ENCODE results near the gene ESYT3. TPM values are rescaled to one million over a fixed set of nuclear protein-coding genes. Genes with fewer than 3 reads are reported as not detected.

The ESYT3 gene
- total and polyA plus RNA-seq, 2 donors = 0.09 to 0.27 TPM

DNA sequence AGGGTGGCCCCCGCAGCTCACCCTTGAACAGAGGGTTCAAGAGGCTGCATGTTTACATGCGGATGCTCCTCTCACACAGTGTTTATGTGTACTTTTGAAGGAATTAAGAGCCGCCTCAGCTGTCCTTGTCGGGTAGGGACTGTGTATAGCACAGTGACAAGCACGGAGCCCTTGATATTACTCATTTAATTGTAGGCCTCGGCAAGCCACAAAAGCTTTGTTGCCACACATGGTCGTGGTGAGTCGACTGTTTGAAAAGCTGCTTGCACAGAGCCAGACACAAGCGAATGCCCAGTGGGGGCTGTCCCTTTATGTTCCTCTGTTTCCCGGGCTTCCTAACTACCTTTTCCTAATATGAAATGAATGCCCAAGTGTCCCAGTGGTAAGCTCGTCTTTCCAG, 4.5 kb downstream of the ESYT3 start:
- Histone ChIP-seq H3K36me3 (ENCODE audit: control insufficient read depth in 2 of 2, insufficient read depth in 2 of 2, low read length in 1 of 2) (no peaks in the 10 kb centered on the region), H3K27ac (ENCODE audit: low read depth in 1 of 2, low read length in 1 of 2) (no peak overlapping the region), H3K4me3 (ENCODE audit: low read length in 2 of 2) (no peak overlapping the region), H3K27me3 (ENCODE audit: control insufficient read depth in 2 of 2, insufficient read depth in 1 of 2, low read length in 1 of 2) (peaks cover 26 to 42% of the 10 kb centered on the region in 2 donors), H3K9me3 (ENCODE audit: control insufficient read depth in 2 of 2, insufficient read depth in 1 of 2, low read length in 1 of 2) (peaks cover 0 to 3% of the 10 kb centered on the region in 2 donors), H3K4me1 (ENCODE audit: control insufficient read depth in 2 of 2, insufficient read depth in 2 of 2, low read length in 2 of 2) (peaks cover 7 to 14% of the 10 kb centered on the region in 2 donors)
- WGBS = 92% methylated on average over 11 of the region's 11 CpGs
- no peak for DNase-seq (ENCODE audit: low read depth in 6 of 9, low spot score in 9 of 9)

DNA sequence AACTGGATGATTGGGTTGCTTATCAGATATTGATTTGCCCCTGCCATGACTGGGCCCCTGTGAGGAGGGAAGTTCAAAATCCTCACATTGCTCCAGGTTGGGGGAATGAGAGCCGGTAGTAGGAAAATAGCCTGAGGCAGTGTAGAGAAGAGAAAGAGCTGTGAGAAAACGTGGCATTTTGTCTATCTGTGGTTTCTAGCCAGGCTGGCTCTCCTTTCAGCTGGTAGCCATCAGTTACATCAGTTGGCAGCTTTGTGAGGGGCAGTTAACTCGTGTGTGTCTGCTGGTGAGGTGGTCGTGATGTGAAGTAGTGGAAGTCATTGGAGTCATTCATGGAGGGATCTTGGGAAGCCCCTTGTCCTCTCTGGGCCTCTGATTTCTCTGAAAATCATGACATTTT, 5.2 kb downstream of the ESYT3 start:
- WGBS = 89% methylated on average over 4 of the region's 4 CpGs
- Histone ChIP-seq H3K9me3 (ENCODE audit: control insufficient read depth in 2 of 2, insufficient read depth in 1 of 2, low read length in 1 of 2) (no peaks in the 10 kb centered on the region), H3K27me3 (ENCODE audit: control insufficient read depth in 2 of 2, insufficient read depth in 1 of 2, low read length in 1 of 2) (peaks cover 19 to 34% of the 10 kb centered on the region in 2 donors), H3K27ac (ENCODE audit: low read depth in 1 of 2, low read length in 1 of 2) (no peak overlapping the region), H3K4me3 (ENCODE audit: low read length in 2 of 2) (no peak overlapping the region), H3K4me1 (ENCODE audit: control insufficient read depth in 2 of 2, insufficient read depth in 2 of 2, low read length in 2 of 2) (peaks cover 6 to 8% of the 10 kb centered on the region in 2 donors), H3K36me3 (ENCODE audit: control insufficient read depth in 2 of 2, insufficient read depth in 2 of 2, low read length in 1 of 2) (no peaks in the 10 kb centered on the region)
- no peak for DNase-seq (ENCODE audit: low read depth in 6 of 9, low spot score in 9 of 9)

DNA sequence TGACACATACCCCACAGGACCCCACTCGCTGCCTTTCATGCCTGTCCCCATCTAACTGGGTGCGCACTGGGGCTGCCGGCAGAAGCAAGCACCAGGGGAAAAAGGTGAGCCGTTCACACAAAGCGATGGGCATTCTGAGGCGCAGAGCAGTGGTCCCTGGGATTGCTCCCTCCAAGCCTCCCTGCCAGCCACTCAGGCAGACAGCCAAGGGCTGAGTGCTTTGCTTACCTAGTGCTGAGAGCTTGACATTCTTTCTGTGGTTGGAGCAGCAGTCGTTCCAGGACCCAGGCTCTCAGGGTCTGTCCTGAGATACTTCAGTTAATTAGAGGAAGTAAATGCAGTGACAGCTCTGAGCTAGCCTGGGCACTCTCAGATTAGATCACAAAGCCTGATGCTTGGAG, 5.7 kb downstream of the ESYT3 start:
- Histone ChIP-seq H3K4me1 (ENCODE audit: control insufficient read depth in 2 of 2, insufficient read depth in 2 of 2, low read length in 2 of 2) (peaks cover under 1 to 4% of the 10 kb centered on the region in 2 donors), H3K4me3 (ENCODE audit: low read length in 2 of 2) (no peak overlapping the region), H3K36me3 (ENCODE audit: control insufficient read depth in 2 of 2, insufficient read depth in 2 of 2, low read length in 1 of 2) (no peaks in the 10 kb centered on the region), H3K27me3 (ENCODE audit: control insufficient read depth in 2 of 2, insufficient read depth in 1 of 2, low read length in 1 of 2) (peaks cover 14 to 30% of the 10 kb centered on the region in 2 donors), H3K9me3 (ENCODE audit: control insufficient read depth in 2 of 2, insufficient read depth in 1 of 2, low read length in 1 of 2) (no peaks in the 10 kb centered on the region), H3K27ac (ENCODE audit: low read depth in 1 of 2, low read length in 1 of 2) (no peak overlapping the region)
- 85% methylated on average over 7 of the region's 7 CpGs for WGBS
- DNase-seq (ENCODE audit: low read depth in 6 of 9, low spot score in 9 of 9) = no peak

DNA sequence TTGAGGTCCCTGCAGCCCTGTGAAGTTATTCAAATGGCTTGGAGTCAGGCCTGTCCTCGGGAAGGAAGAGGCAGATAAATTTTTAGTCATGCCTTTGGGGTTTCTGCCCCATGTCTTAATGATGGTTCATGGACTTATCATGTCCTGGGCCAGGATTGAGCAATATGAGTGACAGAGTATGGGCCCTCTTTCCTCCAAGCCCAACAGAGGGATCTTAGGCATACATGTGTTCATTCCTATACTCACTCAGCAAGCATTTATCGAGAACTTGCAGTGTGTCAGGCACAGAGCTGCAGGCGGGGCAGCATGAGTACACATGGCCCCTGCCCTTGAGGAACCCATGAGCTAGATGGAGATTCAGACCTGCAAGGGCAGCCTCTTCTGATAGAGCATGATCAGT, 6.2 kb downstream of the ESYT3 start:
- DNase-seq (ENCODE audit: low read depth in 6 of 9, low spot score in 9 of 9) = no peak
- 96% methylated on average over 3 of the region's 3 CpGs for WGBS
- H3K4me3 ChIP-seq (ENCODE audit: low read length in 2 of 2) = no peak overlapping the region
- no peaks in the 10 kb centered on the region for H3K4me1 ChIP-seq (ENCODE audit: control insufficient read depth in 2 of 2, insufficient read depth in 2 of 2, low read length in 2 of 2)
- H3K27ac ChIP-seq (ENCODE audit: low read depth in 1 of 2, low read length in 1 of 2) = no peak overlapping the region
- peaks cover 10 to 25% of the 10 kb centered on the region in 2 donors for H3K27me3 ChIP-seq (ENCODE audit: control insufficient read depth in 2 of 2, insufficient read depth in 1 of 2, low read length in 1 of 2)
- no peaks in the 10 kb centered on the region for H3K36me3 ChIP-seq (ENCODE audit: control insufficient read depth in 2 of 2, insufficient read depth in 2 of 2, low read length in 1 of 2)
- H3K9me3 ChIP-seq (ENCODE audit: control insufficient read depth in 2 of 2, insufficient read depth in 1 of 2, low read length in 1 of 2) = no peaks in the 10 kb centered on the region

DNA sequence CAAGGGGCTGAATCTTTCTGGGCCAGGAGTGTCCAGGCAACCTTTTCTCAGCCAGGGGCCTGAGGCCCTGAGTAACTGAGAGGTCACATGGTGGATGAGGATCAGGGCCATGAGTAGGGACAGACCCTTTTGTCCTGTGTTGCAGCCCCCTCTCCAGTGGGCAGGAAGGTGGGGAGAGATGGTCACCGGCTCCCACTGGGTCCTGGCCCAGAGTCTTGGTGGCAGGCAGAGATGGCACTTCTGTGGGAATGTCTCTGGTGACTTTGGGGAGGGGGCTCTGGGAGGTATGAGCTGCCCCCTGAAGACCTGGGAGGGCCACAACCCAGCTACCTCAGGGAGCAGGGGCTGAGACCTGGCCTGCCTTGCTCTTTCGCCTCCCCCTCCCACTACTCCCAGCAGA, 6.8 kb downstream of the ESYT3 start:
- no peaks in the 10 kb centered on the region for H3K4me1 ChIP-seq (ENCODE audit: control insufficient read depth in 2 of 2, insufficient read depth in 2 of 2, low read length in 2 of 2)
- no peaks in the 10 kb centered on the region for H3K9me3 ChIP-seq (ENCODE audit: control insufficient read depth in 2 of 2, insufficient read depth in 1 of 2, low read length in 1 of 2)
- DNase-seq (ENCODE audit: low read depth in 6 of 9, low spot score in 9 of 9) = no peak
- H3K27me3 ChIP-seq (ENCODE audit: control insufficient read depth in 2 of 2, insufficient read depth in 1 of 2, low read length in 1 of 2) = peaks cover 4 to 18% of the 10 kb centered on the region in 2 donors
- no peak overlapping the region for H3K4me3 ChIP-seq (ENCODE audit: low read length in 2 of 2)
- no peaks in the 10 kb centered on the region for H3K36me3 ChIP-seq (ENCODE audit: control insufficient read depth in 2 of 2, insufficient read depth in 2 of 2, low read length in 1 of 2)
- H3K27ac ChIP-seq (ENCODE audit: low read depth in 1 of 2, low read length in 1 of 2) = no peak overlapping the region
- 100% methylated on average over 2 of the region's 2 CpGs for WGBS

DNA sequence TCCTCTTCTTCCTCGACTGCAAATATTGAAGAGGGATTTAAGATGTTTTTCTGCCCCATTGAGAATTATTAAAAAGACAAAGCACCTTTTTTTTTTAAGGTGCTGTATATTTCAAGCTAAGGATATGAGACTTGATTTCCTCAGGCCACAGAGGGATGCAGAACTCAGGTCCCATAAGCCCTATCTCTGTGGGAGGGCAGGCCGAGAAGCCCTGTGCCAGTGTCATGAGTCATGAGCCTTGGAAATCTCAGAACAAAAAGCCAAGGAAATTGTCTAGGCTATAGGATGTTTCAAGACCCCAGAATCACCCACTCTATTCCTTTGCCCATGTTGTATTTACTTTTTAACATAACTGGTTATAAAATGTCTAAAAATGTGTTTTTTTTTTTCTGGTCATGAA, 7.3 kb downstream of the ESYT3 start:
- H3K4me1 ChIP-seq (ENCODE audit: control insufficient read depth in 2 of 2, insufficient read depth in 2 of 2, low read length in 2 of 2) = no peaks in the 10 kb centered on the region
- WGBS = 87% methylated on average over 2 of the region's 2 CpGs
- no peak for DNase-seq (ENCODE audit: low read depth in 6 of 9, low spot score in 9 of 9)
- H3K36me3 ChIP-seq (ENCODE audit: control insufficient read depth in 2 of 2, insufficient read depth in 2 of 2, low read length in 1 of 2) = no peaks in the 10 kb centered on the region
- H3K9me3 ChIP-seq (ENCODE audit: control insufficient read depth in 2 of 2, insufficient read depth in 1 of 2, low read length in 1 of 2) = no peaks in the 10 kb centered on the region
- no peak overlapping the region for H3K4me3 ChIP-seq (ENCODE audit: low read length in 2 of 2)
- no peak overlapping the region for H3K27ac ChIP-seq (ENCODE audit: low read depth in 1 of 2, low read length in 1 of 2)
- H3K27me3 ChIP-seq (ENCODE audit: control insufficient read depth in 2 of 2, insufficient read depth in 1 of 2, low read length in 1 of 2) = peaks cover 0 to 13% of the 10 kb centered on the region in 2 donors

DNA sequence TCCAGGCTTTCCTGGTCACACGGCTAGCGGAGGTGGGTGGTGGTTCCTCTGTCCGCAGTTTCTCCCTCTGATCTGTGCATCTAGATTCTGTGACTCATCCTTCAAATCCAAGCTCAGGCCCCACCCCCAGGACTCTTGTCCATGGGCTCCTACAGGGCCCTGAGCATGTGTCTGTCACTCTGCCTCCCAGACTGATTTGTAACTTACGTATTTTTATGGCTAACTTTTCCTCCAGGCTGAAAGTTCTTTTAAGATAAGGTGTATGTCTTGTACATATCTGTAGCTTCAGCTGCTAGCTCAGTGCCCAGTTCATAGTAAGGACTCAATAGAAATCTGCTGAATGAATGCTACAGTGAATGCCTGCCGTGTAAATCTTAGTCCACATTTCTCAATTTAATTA, 8.0 kb downstream of the ESYT3 start:
- no peak for DNase-seq (ENCODE audit: low read depth in 6 of 9, low spot score in 9 of 9)
- 98% methylated on average over 5 of the region's 5 CpGs for WGBS
- H3K36me3 ChIP-seq (ENCODE audit: control insufficient read depth in 2 of 2, insufficient read depth in 2 of 2, low read length in 1 of 2) = no peaks in the 10 kb centered on the region
- H3K4me3 ChIP-seq (ENCODE audit: low read length in 2 of 2) = no peak overlapping the region
- no peaks in the 10 kb centered on the region for H3K9me3 ChIP-seq (ENCODE audit: control insufficient read depth in 2 of 2, insufficient read depth in 1 of 2, low read length in 1 of 2)
- peaks cover 0 to 6% of the 10 kb centered on the region in 2 donors for H3K27me3 ChIP-seq (ENCODE audit: control insufficient read depth in 2 of 2, insufficient read depth in 1 of 2, low read length in 1 of 2)
- H3K4me1 ChIP-seq (ENCODE audit: control insufficient read depth in 2 of 2, insufficient read depth in 2 of 2, low read length in 2 of 2) = no peaks in the 10 kb centered on the region
- no peak overlapping the region for H3K27ac ChIP-seq (ENCODE audit: low read depth in 1 of 2, low read length in 1 of 2)

DNA sequence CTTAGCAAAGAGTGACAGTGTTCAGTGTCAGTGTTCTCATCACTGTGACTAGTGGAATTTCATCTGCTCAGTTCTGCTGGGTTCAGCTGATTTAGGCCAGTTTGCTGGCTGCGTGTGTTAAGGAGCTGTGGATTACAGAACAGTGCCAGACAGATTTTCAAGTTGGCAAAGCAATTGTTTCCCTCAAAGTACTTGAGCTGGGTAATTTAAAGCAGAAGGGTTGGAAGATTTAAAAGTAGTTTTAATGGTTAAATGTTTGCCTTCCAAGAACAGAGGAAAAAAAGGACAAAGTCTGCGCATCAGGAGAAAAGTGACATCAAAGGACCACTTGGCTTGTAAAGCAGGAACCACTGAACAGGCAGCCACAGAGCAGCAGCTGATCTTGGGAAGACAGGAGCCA, 8.7 kb downstream of the ESYT3 start:
- no peaks in the 10 kb centered on the region for H3K36me3 ChIP-seq (ENCODE audit: control insufficient read depth in 2 of 2, insufficient read depth in 2 of 2, low read length in 1 of 2)
- peaks cover 0 to 2% of the 10 kb centered on the region in 2 donors for H3K27me3 ChIP-seq (ENCODE audit: control insufficient read depth in 2 of 2, insufficient read depth in 1 of 2, low read length in 1 of 2)
- H3K27ac ChIP-seq (ENCODE audit: low read depth in 1 of 2, low read length in 1 of 2) = no peak overlapping the region
- no peaks in the 10 kb centered on the region for H3K9me3 ChIP-seq (ENCODE audit: control insufficient read depth in 2 of 2, insufficient read depth in 1 of 2, low read length in 1 of 2)
- no peak for DNase-seq (ENCODE audit: low read depth in 6 of 9, low spot score in 9 of 9)
- 73% methylated on average over 2 of the region's 2 CpGs for WGBS
- H3K4me1 ChIP-seq (ENCODE audit: control insufficient read depth in 2 of 2, insufficient read depth in 2 of 2, low read length in 2 of 2) = no peaks in the 10 kb centered on the region
- no peak overlapping the region for H3K4me3 ChIP-seq (ENCODE audit: low read length in 2 of 2)

DNA sequence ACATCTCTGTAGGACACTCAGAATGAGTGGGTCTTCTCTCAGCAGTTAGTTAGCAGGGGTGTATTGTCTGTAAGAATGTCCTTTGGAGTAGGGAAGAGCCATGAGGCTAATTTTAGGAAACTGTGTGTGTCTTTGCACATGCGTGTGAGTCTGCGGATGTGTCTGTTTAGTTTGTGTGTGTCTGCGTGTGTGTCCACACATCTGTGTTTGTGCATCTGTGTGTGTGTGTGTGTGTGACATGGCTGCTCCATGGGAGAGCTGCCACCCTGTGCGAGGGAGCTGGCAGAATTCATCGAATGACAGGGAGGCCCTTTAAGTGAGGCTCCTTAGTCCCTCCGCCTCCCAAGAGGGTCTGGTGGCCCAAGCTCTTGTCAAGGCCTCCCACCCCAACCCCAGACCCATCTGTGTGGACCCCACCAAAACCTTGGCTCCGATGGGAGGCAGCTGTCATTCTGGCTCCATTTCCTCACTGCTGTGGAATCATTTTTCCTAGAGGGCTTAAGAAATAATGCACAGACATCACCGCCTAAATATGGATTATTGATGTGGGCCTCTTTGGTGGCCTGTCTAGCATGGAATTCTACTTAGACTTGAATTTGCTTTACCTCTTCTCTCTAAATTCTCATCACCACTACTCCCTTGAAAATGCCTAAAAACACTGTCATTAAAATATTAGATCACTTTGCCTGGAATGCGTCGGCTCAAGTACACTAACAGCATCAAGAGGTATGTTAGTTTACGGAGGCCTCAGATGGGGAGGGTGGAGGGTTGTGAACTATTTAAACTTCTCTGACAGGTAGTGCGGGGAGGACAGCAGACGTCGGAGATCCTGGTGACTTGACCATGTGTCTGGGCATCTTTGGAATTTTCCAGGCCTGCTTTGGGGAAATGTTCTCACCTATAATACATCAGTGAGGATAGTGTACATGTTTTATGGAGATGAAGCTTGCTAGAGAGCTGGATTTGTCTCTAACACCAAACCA, 9.4 kb downstream of the ESYT3 start:
- no peak overlapping the region for H3K4me3 ChIP-seq (ENCODE audit: low read length in 2 of 2)
- no peaks in the 10 kb centered on the region for H3K36me3 ChIP-seq (ENCODE audit: control insufficient read depth in 2 of 2, insufficient read depth in 2 of 2, low read length in 1 of 2)
- WGBS = 98% methylated on average over 14 of the region's 14 CpGs
- no peaks in the 10 kb centered on the region for H3K4me1 ChIP-seq (ENCODE audit: control insufficient read depth in 2 of 2, insufficient read depth in 2 of 2, low read length in 2 of 2)
- no peaks in the 10 kb centered on the region for H3K9me3 ChIP-seq (ENCODE audit: control insufficient read depth in 2 of 2, insufficient read depth in 1 of 2, low read length in 1 of 2)
- H3K27me3 ChIP-seq (ENCODE audit: control insufficient read depth in 2 of 2, insufficient read depth in 1 of 2, low read length in 1 of 2) = peaks cover 0 to 2% of the 10 kb centered on the region in 2 donors
- no peak overlapping the region for H3K27ac ChIP-seq (ENCODE audit: low read depth in 1 of 2, low read length in 1 of 2)
- no peak for DNase-seq (ENCODE audit: low read depth in 6 of 9, low spot score in 9 of 9)
